Fibroblast of lung (primary cell): Measurements from ENCODE around the gene NEFH.

ENCODE experiments used
- EZH2 ChIP-seq: IDR thresholded peaks from 2 replicates; pipeline ENCODE4 v1.5.1; 2012; ENCODE audit warnings: low read length, control low read depth, mild to moderate bottlenecking; ENCODE audit errors: missing control alignments
- TF ChIP-seq, protein P1 (sequence below), 2 donors: IDR thresholded peaks in 1 of 2; conservative IDR thresholded peaks in 1 of 2; 1 replicate in 1 of 2; 2 replicates in 1 of 2; pipeline ENCODE4 v1.5.1; 2011 to 2012; ENCODE audit warnings: low read length in 2 of 2, control low read depth in 1 of 2, inconsistent platforms in 1 of 2, low read depth in 1 of 2, mild to moderate bottlenecking in 1 of 2

DNA sequence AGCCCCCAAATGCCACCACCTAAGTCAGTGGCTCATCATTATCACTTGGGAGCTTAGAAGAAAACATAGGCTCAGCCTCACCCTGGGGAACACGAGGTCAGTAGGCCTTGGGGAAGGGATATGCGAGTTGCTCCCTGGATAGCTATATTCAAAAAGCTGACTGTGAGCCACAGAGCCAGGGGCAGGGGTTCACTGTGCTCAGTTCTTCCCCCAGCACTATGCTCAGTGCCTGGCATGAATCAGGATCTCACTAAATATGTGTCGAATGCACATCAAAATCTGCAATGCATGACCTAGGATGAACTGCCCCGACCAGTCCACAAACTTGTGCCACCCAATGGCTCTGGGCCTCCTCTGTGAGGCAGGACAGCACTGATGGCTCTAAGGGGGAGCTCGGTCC is 38.4 kb downstream of the NEFH start:
- TF ChIP-seq, protein P1, sequence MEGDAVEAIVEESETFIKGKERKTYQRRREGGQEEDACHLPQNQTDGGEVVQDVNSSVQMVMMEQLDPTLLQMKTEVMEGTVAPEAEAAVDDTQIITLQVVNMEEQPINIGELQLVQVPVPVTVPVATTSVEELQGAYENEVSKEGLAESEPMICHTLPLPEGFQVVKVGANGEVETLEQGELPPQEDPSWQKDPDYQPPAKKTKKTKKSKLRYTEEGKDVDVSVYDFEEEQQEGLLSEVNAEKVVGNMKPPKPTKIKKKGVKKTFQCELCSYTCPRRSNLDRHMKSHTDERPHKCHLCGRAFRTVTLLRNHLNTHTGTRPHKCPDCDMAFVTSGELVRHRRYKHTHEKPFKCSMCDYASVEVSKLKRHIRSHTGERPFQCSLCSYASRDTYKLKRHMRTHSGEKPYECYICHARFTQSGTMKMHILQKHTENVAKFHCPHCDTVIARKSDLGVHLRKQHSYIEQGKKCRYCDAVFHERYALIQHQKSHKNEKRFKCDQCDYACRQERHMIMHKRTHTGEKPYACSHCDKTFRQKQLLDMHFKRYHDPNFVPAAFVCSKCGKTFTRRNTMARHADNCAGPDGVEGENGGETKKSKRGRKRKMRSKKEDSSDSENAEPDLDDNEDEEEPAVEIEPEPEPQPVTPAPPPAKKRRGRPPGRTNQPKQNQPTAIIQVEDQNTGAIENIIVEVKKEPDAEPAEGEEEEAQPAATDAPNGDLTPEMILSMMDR (conservative IDR thresholded peaks at IDR 0.05 in 1 of 2, IDR thresholded peaks at IDR 0.05 in 1 of 2; ENCODE audit: low read depth in 1 of 2, low read length in 2 of 2): no peak
- TF ChIP-seq EZH2: no peak
